ENCODE measurements around the gene ATP6V0B.

Gene ATP6V0B

GRCh38 chr1:43974443-43975248 lies at the start of gene ATP6V0B:
ATP6V0B (plus strand) TSS chr1:43974960; CDS start chr1:43975041, 81 bp downstream.
- peak; percentile 96 for DNase-seq

- DNase-seq = no peak
These were observed 48.9 kb upstream of the ATP6V0B start for GRCh38 chr1:43925846-43926245.

GRCh38 chr1:43930168-43930948 lies 44.4 kb upstream of the ATP6V0B start:
- DNase-seq = no peak

GRCh38 chr1:43930949-43931275 lies 43.8 kb upstream of the ATP6V0B start:
- no peak for DNase-seq

GRCh38 chr1:43931711-43932660 lies 42.8 kb upstream of the ATP6V0B start:
- no peak for DNase-seq

GRCh38 chr1:43932786-43933385 lies 41.9 kb upstream of the ATP6V0B start:
- peak; percentile 51 for DNase-seq

- DNase-seq = peak; percentile 69
These were observed 41.2 kb upstream of the ATP6V0B start, which contains the start of gene ARTN for GRCh38 chr1:43933386-43934100. ARTN (plus strand) TSS chr1:43933801; CDS start chr1:43935657, 1,856 bp downstream.

- DNase-seq = peak; percentile 57
These were observed 40.4 kb upstream of the ATP6V0B start for GRCh38 chr1:43934101-43934985.

- DNase-seq = no peak
These were observed 39.8 kb upstream of the ATP6V0B start for GRCh38 chr1:43934986-43935324.

GRCh38 chr1:43935711-43936427 lies 38.9 kb upstream of the ATP6V0B start:
- DNase-seq = no peak

- DNase-seq = peak; percentile 14
These were observed 38.2 kb upstream of the ATP6V0B start for GRCh38 chr1:43936431-43937151.

- no peak for DNase-seq
These were observed 37.4 kb upstream of the ATP6V0B start for GRCh38 chr1:43937179-43937865.

- no peak for DNase-seq
These were observed 36.4 kb upstream of the ATP6V0B start for GRCh38 chr1:43938383-43938782.

GRCh38 chr1:43938892-43939587 lies 35.7 kb upstream of the ATP6V0B start:
- DNase-seq = no peak

- DNase-seq = no peak
These were observed 32.3 kb upstream of the ATP6V0B start for GRCh38 chr1:43942411-43942810.

- DNase-seq = no peak
These were observed 29.9 kb upstream of the ATP6V0B start for GRCh38 chr1:43944860-43945259.

- no peak for DNase-seq
These were observed 29.0 kb upstream of the ATP6V0B start for GRCh38 chr1:43945674-43946235.
